Measurements from ENCODE around the gene COMP.

GRCh38 chr19:18765224-18765623 lies 25.9 kb downstream of the COMP start:
- TF ChIP-seq CTCF (IDR thresholded peaks at IDR 0.05) (no peak), POLR2A (IDR thresholded peaks at IDR 0.05) (no peak)

Data from esophagus squamous epithelium (tissue), 4 donors.